Measurements from ENCODE around the gene UPB1.
"Not testable (repeated sequence)": the region's sequence is repeated elsewhere in the genome, so short reads cannot be mapped to it uniquely, and the experiment has no call there.

Gene UPB1

GRCh38 chr22:24525416-24526037 lies 30.4 kb downstream of the UPB1 start:
- peak; percentile 55 to 75 for DNase-seq (ENCODE audit: extremely low read depth in 1 of 2, low read depth in 1 of 2)

DNA sequence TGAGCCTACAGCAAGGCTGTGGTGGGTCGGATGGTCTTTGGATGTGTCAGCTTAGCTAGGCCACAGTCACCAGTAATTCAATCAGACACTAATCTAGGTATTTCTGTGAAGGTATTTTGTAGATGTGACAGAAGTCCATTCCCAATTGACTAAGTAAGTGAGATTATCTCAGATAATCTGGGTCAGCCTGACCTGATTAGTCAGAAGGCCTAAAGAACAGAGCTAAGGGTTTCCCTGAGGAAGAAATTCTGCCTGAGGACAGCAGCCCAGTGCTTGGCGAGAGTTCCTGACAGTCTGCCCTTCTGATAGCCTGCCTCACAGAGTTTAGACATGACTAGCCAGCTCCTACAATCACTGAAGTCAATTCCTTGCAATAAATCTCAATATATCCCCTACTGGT lies 31.1 kb downstream of the UPB1 start:
- no peak for DNase-seq (ENCODE audit: extremely low read depth in 1 of 2, low read depth in 1 of 2)

- no peak for DNase-seq (ENCODE audit: extremely low read depth in 1 of 2, low read depth in 1 of 2)
Measured at GRCh38 chr22:24529898-24530297, 34.8 kb downstream of the UPB1 start.

GRCh38 chr22:24530968-24531367 lies 35.8 kb downstream of the UPB1 start:
- not testable (repeated sequence) for DNase-seq (ENCODE audit: extremely low read depth in 1 of 2, low read depth in 1 of 2)

DNA sequence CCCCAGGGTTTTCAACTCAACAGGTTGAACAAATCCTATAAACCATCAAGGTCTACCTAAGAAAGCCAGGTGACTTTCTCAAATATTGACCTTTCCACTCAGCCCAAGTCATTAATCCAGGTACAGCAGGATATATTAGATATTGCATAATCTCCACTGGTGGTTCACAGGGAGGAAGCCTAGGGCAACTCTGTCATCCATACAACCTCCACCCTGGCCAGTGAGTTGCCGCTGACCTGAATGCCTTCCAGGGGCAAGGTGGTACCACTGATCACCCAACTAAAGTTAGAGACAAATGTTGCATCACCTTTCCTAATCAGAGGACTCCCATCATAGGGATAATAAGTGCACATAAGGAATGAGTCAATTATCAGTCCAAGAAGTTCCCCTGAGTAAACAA lies 36.9 kb downstream of the UPB1 start:
- DNase-seq (ENCODE audit: extremely low read depth in 1 of 2, low read depth in 1 of 2) = no peak

DNA sequence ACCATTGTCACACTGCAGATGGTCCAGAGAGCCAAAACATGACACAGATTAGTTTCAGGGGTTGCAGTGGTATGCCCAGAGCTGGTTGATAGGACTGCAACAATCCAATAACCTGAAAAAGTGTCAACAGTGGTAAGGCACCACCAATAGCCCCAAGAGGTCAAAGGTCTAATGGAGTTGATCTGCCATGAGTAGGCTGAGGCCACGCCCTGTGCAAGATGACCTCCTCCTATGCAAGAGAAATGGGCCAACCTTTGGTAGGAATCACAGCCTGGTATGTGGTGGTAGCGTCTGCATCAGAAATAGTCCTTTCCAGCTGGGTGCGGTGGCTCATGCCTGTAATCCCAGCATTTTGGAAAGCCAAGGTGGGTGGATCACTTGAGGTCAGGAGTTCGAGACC lies 40.2 kb downstream of the UPB1 start:
- no peak for DNase-seq (ENCODE audit: extremely low read depth in 1 of 2, low read depth in 1 of 2)

GRCh38 chr22:24536089-24536488 lies 41.0 kb downstream of the UPB1 start:
- DNase-seq (ENCODE audit: extremely low read depth in 1 of 2, low read depth in 1 of 2) = no peak

DNA sequence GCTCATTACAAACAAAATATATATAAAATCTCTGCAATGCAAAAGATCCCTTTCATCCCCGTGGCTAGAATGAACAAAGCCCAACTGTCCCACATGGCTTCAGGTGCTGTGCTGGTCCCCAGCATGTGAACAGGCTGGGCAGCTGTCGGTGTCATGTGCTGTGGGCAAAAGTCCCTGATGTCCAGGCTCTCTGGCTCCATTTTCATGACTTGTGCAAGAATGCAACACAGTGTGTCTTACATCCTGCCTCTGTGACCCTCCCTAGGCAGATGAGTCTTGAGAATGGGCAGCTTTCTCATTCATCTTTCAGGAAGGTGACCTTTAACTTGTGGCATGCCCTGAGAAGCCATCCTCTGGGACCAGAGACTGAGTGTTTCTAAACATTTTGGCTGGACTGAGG lies 45.3 kb downstream of the UPB1 start:
- no peak for DNase-seq (ENCODE audit: extremely low read depth in 1 of 2, low read depth in 1 of 2)

GRCh38 chr22:24541681-24542515 lies 46.8 kb downstream of the UPB1 start:
- DNase-seq (ENCODE audit: extremely low read depth in 1 of 2, low read depth in 1 of 2) = no peak

- DNase-seq (ENCODE audit: extremely low read depth in 1 of 2, low read depth in 1 of 2) = no peak
Measured at GRCh38 chr22:24542641-24543040, 47.5 kb downstream of the UPB1 start.

GRCh38 chr22:24543185-24543601 lies 48.1 kb downstream of the UPB1 start:
- no peak for DNase-seq (ENCODE audit: extremely low read depth in 1 of 2, low read depth in 1 of 2)

DNA sequence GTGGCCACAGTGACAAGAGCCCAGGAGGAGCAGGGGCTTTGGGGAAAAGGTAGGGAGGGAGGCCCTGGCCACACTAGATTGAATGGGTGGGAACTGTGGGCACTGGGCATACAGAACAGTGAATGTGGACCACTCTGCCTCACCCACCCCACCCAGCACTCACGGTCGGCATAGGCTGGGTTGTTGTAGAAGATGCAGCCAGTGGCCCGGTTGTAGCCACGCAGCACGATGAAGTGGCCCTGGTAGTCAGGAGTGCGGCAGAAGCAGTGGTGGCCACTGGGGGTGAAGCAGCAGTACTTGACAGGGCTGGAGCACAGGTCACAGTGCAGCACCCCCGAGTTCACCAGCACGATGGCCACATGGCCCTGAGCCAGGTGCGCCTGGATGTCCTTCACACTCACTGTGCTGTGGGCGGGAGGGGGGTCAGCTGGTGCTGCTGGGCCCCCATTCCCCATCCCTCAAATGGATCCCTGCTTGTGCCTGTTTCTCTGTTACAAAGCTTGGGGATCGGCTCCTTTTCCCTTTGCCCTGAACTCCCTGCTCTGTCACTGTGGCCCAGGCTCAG lies 48.6 kb downstream of the UPB1 start:
- no peak for DNase-seq (ENCODE audit: extremely low read depth in 1 of 2, low read depth in 1 of 2)

- DNase-seq (ENCODE audit: extremely low read depth in 1 of 2, low read depth in 1 of 2) = no peak
Measured at GRCh38 chr22:24548812-24549211, 53.7 kb downstream of the UPB1 start.

DNA sequence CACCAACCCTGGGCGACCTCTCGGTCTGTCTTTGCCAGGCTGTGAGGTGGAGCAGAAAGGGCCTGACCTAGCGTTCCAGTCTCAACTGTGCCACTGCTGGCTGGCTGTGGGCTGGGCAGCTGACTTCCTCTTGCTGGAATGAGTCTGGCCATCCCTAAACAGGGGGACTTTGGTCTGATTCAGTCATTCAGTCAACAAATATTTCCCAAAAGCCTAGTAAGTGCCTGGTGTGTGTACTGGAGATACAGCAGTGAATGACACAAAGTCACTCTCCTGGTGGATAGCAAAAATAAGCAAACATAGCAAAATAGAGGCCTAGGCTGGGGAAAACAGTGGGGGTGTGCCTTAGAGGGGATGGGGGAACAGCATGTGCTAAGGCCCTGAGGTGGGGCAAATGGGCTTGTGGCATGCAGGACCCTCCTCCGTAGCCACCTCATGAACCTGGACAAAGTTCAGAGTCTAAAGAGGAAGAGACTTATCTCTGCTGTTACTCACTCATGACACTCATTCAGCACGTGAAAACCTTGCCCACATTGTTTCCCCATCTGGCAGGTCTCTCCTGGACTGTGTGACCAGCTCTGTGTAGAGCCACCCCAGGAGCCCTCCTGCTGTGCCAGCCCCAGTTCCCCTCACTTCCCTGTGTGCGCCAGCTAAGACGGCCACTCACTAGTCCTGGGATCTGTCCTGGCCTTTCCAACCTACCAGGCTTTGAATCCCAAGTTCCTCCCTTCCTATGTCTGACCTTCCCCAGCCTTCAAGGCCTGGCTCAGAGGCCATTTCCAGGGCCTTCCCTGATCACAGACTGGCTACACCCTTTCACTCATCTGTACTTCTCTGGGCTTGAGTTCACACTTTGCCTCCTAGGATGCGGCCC lies 55.1 kb downstream of the UPB1 start:
- no peak for DNase-seq (ENCODE audit: extremely low read depth in 1 of 2, low read depth in 1 of 2)

DNA sequence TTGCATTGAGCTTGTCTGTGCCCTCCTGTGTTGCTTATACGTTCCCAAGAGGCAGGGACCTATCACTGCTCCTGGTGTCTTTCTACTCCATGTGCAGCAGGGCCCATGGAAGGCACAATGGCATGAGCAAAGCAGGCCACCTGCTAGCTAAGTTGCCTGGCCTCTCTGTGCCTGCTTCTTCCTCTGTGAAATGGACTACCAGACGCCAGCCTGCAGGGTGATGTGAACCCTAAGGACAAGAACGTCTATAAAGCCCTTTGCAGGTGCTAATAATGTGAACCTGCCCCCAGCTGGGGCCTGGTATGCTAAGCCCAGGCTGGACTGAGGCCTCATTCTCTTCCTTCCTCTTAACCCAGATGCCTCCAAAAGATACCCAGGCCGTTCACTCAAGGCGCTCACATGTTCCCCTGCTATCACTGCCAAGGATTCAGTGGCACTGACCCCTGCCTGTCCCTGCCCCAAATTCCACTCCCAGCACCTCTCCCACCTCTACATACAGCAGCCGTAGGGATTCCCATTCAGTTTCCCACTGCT lies 55.8 kb downstream of the UPB1 start:
- DNase-seq (ENCODE audit: extremely low read depth in 1 of 2, low read depth in 1 of 2) = no peak

DNA sequence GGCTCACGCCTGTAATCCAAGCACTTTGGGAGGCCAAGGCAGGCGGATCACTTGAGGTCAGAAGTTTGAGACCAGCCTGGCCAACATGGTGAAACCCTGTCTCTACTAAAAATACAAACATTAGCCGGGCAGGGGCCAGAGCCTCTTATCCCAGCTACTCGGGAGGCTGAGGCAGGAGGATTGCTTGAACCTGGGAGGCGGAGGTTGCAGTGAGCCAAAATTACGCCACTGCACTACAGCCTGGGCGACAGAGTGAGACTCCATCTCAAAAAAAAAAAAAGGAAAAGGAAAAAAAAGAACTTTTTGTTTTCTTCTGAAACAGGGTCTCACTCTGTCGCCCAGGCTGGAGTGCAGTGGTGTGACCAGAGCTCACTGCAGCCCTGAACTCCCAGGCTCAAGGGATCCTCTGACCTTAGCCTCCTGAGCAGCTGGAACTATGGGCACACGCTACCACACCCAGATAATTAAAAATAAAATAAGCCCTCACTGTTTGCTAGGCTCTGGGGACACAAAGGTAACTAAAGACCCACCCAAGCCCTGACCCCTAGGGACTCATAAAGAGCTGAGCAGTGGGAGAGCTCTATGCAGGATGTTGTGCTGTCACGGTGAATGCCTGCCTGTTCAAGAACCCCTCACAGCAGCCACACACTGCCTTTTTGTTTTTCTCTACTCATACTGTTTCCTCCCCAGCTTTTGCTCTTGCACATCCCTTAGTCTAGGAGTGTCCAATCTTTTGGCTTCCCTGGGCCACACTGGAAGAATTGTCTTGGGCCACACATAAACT lies 57.6 kb downstream of the UPB1 start:
- DNase-seq (ENCODE audit: extremely low read depth in 1 of 2, low read depth in 1 of 2) = not testable (repeated sequence)

- DNase-seq (ENCODE audit: extremely low read depth in 1 of 2, low read depth in 1 of 2) = no peak
Measured at GRCh38 chr22:24553597-24554312, 58.6 kb downstream of the UPB1 start.

GRCh38 chr22:24554313-24555164 lies 59.4 kb downstream of the UPB1 start, which contains the start of gene GUCD1:
GUCD1 (minus strand) TSS chr22:24555138; CDS start chr22:24554991, 147 bp downstream.
- peak; percentile 4 to 8 for DNase-seq (ENCODE audit: extremely low read depth in 1 of 2, low read depth in 1 of 2)

Measured in stimulated activated CD8-positive, alpha-beta memory T cell treated with anti-CD3 and anti-CD28 coated beads, Interleukin-7, amount 100 ng/mL, for 48 hours (primary cell).